Measurements from ENCODE around the gene RBM27.
"Not testable (repeated sequence)": the region's sequence is repeated elsewhere in the genome, so short reads cannot be mapped to it uniquely, and the experiment has no call there.

Gene RBM27

DNA sequence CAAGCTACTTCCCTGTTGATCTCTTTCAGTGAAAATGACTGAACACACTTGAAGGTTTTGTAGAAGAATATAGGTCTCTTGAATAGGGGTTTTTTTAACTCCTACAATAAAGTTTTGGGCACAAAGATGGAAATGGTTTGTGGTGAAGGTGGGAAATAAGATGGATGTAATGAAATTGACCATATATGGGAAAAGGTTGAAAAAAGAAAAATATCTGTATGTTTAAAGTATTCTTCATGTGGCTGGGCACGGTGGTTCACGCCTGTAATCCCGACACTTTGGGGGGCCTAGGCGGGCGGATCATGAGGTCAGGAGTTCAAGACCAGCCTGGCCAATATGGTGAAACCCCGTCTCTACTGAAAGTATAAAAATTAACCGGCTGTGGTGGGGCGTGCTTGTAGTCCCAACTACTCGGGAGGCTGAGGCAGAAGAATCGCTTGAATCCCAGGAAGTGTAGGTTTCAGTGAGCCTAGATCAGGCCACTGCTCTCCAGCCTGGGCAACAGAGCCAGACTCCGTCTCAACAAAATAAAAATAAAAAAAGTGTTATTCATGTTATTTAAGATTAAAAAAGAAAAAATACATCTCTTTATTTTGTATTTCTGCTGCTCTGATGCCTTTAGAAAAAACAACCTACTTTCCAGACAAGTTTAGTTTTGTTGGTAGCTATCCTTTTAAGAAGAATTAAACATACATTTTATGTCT lies 2.2 kb downstream of the RBM27 start:
- no peak for DNase-seq (ENCODE audit: low read depth in 2 of 2)

DNA sequence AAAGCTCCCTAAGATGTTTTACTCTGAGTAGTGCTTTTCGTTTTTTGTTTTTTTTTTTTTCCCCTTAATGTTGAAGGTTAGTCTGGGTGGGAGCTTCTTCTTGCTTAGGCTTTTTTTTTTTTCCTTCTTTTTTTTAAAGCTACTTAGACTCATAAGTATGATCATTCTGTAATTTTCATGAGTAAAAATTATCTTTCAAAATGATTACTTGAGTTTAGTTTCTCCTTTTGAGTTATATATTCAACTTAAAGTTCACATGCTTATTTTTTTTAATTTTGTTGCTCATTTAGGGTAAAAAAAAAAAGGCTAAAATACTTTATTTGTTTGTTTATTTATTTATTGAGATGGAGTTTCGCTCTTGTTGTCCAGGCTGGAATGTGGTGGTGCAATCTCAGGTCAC lies 2.9 kb downstream of the RBM27 start:
- DNase-seq (ENCODE audit: low read depth in 2 of 2): no peak

DNA sequence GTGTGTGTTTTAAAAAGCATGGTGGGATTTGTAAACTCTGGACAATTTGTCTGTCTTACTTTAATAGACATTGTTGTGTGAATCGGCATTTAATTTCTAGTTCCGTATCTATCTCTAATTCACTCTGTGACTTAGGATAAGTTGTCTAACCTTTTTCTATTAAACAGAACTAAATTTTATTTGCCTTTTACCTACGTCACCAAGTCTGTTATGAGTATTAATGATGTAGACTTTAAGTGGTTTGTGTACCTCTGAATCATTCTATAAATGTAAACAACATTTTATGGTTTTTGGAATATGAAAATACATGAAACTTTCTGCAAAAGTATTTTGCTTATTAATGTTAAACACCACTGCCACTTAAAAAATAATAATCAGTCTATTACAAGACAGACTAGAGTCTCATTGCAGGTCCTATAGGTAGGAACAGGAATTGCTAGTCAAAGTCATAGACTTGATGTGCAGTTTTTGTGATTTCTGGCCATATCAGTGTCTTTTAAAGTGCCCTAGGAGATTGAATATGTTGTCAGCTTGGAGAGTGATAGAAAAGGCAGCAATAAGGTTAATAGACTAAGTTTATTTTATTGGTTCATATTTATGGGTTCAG lies 5.6 kb downstream of the RBM27 start:
- DNase-seq (ENCODE audit: low read depth in 2 of 2): no peak

DNA sequence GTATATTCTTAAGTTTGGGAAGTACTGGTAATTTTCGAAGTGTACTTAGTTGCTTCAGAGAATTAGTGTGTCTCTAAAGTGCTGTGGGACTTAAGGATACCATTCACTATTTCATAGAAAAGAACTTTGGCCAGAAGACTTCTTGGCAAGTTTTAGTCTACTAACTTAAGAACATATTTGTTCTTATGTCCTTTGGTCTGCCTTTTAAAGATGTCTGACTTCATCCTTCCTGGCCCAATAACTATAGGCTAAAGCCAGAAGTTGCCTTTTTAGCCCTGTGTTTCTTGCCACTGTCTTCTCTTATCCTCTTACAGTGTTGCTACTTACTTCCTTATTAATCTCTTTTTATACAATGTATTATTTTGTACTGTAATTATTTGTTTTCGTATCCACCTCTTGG lies 6.3 kb downstream of the RBM27 start:
- no peak for DNase-seq (ENCODE audit: low read depth in 2 of 2)

DNA sequence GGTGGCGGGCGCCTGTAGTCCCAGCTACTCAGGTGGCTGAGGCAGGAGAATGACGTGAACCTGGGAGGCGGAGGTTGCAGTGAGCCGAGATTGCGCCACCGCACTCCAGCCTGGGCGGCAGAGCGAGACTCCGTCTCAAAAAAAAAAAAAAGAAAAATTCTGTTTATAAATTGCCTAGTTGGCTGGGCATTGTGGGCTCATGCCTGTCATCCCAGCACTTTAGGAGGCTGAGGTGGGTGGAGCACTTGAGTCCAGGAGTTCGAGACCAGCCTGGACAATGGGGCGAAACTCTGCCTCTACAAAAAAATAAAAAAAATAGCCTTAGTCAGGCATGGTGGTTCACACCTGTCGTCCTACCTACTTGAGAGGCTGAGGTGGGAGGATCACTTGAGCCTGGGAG lies 7.4 kb downstream of the RBM27 start:
- not testable (repeated sequence) for DNase-seq (ENCODE audit: low read depth in 2 of 2)

DNA sequence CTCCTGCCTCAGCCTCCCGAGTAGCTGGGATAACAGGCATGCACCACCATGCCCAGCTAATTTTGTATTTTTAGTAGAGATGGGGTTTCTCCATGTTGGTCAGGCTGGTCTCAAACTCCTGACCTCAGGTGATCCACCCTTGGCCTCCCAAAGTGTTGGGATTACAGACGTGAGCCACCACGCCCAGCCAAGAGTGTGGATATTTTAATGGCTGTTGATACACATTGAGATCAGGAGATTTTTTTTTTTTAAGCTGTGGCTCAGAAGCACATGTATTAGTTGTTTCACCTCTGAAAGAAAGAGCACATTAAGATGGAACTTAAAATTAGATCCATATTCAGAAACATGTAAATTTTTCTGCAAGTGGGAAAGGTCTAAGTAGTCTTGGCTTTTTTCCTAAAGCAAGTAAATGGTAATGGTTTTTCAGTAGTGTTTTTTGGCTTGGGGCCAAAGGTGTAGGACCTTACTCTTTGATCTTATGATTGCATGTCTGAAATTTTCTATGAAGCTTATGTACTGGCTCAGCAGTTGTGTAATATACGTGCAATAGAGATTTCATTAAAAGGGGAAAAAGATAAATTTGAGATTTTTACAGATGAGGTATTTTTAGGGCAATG lies 9.9 kb downstream of the RBM27 start:
- no peak for DNase-seq (ENCODE audit: low read depth in 2 of 2)

DNA sequence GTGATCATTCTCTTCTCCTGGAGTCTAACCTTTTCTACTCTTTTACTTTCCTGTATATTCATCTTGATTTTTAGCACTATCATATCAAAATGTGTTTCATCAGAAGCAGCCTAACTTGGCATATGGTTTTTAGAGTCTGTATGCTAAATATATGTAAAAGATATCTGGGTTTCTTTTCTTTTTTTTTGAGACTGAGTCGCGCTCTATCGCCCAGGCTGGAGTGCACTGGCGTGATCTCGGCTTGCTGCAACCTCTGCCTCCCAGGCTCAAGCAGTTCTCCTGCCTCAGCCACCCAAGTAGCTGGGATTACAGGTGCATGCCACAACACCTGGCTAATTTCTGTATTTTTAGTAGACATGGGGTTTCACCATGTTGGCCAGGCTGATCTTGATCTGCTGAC lies 11.5 kb downstream of the RBM27 start:
- not testable (repeated sequence) for DNase-seq (ENCODE audit: low read depth in 2 of 2)

DNA sequence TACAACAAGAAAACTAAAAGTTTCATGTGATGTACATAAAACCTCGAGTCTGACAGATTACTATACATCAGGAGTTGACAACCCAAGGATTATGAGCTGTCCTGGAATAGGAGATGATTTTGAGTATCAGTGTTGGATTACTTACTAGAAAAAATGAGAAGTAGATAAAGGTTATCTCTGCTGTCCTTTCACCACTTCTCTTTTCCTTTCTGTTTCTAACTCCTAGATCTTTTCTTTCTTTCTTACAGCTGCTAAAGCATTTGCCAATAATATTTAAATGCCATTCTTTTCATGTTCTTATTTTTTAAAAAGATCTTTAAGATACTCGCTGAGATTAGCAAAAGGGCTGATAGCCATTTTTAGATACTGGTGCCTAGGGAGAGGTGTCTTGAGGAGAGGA lies 14.8 kb downstream of the RBM27 start:
- DNase-seq (ENCODE audit: low read depth in 2 of 2): no peak

DNA sequence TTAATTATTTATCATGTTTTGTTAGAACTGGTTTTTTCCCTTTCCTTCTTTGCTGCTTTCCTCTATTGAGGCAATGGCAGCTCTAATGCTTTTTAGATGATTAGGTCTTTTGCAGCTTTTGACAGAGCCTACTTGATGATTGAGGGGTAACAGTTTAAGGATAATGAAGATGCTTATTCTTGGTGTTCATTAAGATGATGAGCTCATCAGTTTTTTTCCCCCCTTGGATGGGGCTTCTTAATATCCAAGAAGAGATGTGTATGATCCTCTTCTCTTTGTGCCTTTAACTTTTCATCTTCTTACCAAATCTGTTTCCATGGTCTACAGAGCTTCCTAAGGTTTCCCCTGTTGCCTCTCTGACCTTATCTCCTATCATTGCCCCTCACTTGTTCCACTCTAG lies 15.8 kb downstream of the RBM27 start:
- DNase-seq (ENCODE audit: low read depth in 2 of 2): no peak

DNA sequence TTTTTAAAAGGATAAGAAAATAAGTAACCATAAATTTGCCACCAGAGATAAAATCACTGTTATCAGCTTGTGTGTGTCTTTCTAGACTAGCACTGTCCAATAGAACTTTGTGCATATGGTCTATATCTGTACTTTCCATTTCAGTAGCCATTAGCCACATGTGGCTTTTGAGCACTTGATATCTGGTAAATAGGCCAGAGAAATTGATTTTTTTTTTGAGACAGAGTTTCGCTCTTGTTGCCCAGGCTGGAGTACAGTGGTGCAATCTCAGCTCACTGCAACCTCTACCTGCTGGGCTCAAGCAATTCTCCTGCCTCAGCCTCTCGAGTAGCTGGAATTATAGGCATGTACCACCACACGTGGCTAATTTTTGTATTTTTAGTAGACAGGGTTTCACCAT lies 17.8 kb downstream of the RBM27 start:
- DNase-seq (ENCODE audit: low read depth in 2 of 2): no peak

DNA sequence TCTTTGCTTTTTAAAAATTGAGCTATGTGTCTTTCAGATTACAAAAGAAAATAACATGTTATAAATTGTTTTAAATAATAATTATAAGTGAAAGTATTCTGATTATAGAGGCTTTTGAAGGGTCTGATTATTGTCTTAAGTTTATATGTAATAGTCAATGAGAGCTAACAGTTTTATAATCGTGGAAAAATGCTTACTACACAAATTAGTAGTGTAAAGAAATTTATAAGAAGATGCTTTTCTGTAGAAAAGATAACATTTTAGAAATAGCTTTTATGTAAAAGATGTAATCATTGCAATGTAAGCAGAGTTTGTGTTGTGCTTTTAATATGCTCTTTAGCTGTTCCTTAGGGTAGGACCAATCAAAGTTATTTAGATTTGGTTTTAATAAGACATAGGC lies 18.6 kb downstream of the RBM27 start:
- DNase-seq (ENCODE audit: low read depth in 2 of 2): no peak

DNA sequence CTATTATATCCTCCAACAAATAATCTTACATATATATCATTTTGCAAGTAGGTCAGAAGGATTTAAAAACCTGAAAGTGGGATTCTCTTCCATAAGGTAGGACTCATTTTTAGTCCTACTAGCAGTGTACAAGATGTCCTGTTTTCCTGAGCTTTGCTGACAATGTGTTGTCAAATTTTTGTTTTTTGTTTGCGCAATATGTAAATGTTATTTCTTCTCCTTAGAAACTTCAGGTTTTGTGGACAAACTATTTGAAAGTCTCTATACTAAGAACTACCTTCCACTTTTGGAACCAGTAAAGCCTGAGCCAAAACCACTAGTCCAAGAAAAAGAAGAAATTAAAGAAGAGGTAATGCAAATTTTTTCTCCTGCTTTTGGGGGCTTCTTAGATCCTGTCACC lies 19.8 kb downstream of the RBM27 start:
- no peak for DNase-seq (ENCODE audit: low read depth in 2 of 2)

DNA sequence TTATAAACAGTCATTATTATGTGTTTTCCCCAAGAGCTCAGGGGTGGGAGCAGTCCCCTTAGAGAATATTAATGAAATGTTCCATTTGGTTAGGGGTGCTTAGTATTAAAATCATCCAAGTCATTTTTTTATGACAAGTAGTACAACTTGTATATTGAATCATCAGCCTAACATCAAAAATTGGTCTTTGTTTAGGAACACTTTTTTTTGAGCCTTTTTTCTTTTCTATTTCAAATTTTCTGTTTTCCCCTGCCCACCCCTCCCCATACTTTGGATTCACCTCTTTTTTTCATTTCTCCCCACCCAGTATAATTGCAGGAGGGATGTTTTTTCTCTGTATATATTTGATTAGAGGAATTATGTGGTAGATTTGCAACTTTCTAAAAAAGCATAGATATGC lies 25.8 kb downstream of the RBM27 start:
- no peak for DNase-seq (ENCODE audit: low read depth in 2 of 2)

DNA sequence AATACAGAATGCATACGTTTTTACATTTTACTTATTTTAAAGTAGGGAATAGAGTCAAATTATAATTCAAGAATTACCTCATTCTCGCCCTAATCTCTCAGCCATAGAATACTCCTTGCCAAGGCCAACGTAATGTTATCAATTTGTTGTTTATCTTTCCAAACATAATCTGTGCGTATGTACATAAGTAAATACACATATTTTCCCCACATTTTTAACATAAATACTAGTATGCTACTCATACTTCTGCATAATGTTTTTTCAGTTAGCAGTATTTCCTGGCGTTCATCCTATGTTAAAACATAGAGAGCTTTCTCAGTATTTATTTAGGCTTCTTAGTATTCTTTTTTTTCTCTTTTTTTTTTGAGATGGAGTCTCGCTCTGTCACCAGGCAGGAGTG lies 28.8 kb downstream of the RBM27 start:
- DNase-seq (ENCODE audit: low read depth in 2 of 2): no peak

DNA sequence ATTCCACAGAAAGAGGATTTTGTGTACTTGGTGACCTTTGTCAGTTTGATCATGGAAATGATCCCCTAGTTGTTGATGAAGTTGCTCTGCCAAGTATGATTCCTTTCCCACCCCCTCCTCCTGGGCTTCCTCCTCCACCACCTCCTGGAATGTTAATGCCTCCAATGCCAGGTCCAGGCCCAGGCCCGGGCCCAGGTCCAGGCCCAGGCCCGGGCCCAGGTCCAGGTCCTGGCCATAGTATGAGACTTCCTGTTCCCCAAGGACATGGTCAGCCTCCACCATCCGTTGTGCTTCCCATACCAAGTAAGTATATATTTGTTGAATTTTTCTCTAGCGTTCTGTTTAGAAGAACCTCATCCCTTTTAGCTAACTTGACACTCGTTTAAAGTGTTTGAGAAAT lies 30.0 kb downstream of the RBM27 start:
- no peak for DNase-seq (ENCODE audit: low read depth in 2 of 2)

DNA sequence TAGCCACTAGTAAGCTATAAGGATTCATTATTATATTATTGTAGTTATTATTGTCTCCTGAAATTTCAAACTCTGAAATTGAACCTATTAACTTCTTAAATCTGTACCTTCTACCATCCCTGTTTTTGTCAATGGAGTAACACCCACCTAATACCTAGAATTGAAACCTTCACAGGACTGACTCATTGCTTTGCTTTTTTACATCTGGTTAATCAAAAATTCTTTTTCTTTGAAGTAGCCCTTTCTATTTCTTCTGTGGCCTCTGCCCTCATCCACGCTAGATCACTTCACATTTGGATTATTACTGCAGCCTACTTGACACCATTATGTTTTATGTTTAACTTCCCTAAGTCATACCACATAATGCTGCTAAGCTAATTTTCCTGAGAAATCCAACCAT lies 35.6 kb downstream of the RBM27 start:
- no peak for DNase-seq (ENCODE audit: low read depth in 2 of 2)

DNA sequence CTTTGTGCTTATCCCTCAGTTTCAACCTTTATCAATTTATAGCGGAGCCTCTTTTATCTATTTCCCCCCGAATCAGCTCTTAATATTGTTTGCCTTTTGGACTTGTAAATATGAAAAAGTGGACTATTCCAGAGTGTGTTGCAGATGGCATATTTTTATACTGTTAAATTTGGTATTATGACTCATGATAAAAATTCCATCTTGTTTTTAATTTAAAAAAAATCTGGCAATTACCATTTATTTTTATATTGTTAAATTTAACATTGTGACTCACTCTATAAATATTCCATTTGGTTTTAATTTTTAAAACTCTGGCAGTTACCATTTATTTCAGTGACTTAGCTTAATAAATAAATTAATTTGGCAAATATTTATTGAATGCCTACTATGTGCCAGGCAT lies 37.5 kb downstream of the RBM27 start:
- peak in 1 of 2 experiments; percentile 8 for DNase-seq (ENCODE audit: low read depth in 2 of 2)

DNA sequence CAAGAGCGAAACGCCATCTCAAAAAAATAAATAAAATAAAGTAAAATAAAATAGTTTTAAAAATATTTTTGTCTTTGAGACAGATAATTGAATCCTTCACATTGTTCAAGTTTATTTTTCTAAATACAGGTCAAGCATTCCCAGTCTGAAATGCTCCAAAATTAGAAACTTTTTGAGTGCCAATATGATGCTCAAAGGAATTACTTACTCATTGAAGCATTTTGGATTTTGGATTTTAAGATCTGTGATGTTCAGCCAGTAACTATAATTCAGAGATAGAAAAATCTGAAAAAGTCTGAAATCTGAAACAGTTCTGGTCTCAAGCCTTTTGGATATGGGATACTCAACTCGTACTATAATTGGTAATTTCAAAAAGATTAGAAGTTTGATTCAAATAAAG lies 39.8 kb downstream of the RBM27 start:
- DNase-seq (ENCODE audit: low read depth in 2 of 2): no peak

DNA sequence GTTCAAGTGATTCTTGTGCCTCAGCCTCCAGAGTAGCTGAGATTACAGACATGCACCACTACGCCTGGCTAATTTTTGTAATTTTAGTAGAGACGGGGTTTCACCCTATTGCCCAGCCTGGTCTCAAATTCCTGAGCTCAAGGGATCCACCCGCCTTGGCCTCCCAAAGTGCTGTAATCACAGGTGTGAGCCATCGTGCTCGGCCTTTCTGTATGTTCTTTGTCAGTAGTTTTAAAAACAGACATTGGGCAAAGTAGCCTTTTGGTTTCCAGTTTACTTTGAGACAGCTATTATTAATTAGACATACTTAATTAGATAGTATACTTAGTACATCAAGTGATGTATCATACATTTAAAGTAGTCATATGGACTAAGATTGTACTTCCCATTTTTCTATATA lies 45.2 kb downstream of the RBM27 start:
- no peak for DNase-seq (ENCODE audit: low read depth in 2 of 2)

DNA sequence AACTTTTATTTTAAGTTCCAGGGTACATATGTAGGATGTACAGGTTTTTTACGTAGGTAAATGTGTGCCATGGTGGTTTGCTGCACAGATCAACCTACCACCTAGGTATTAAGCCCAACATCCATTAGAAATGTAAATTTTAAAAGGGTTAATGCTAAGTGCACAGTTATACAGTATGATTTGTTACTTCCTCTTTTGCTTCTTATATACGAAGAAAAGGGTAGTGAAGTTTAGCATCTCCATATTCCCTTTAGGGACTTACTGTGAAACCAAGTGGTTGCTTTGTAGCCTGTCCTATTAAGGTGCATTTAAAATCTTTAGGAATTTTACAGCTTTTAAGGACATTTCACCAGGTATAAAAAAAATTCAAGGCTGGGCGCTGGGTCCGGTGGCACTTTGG lies 46.4 kb downstream of the RBM27 start:
- no peak for DNase-seq (ENCODE audit: low read depth in 2 of 2)
